Uterus (tissue), 4 donors: Measurements from ENCODE around the gene FAR2. TPM values are rescaled to one million over a fixed set of nuclear protein-coding genes. Genes with fewer than 3 reads are reported as not detected.

ENCODE experiments used
- DNase-seq, 2 donors: peaks; one replicate each; pipeline ENCODE4 v3.0.0-alpha.2; 2019 to 2020
- H3K27ac ChIP-seq, 2 donors: fragments of 200-600 bp; sonication (generic); 1 replicate in 1 of 2; 2 replicates in 1 of 2; pipeline ENCODE4 v1.5.1; 2016 to 2018
- H3K27me3 ChIP-seq, 2 donors: fragments of 200-600 bp; sonication (generic); one replicate each; pipeline ENCODE4 v1.5.1; 2018 to 2019; ENCODE audit warnings: control low read depth in 1 of 2
- H3K36me3 ChIP-seq, 2 donors: fragments of 200-600 bp; sonication (generic); one replicate each; pipeline ENCODE4 v1.5.1; 2019; ENCODE audit warnings: control low read depth in 1 of 2
- H3K4me1 ChIP-seq, 2 donors: fragments of 200-600 bp; sonication (generic); one replicate each; pipeline ENCODE4 v1.5.1; 2018 to 2019; ENCODE audit warnings: control low read depth in 1 of 2
- H3K4me3 ChIP-seq, 2 donors: fragments of 200-600 bp; sonication (generic); 1 replicate in 1 of 2; 2 replicates in 1 of 2; pipeline ENCODE4 v1.5.1; 2018 to 2019; ENCODE audit warnings: mild to moderate bottlenecking in 1 of 2
- H3K9me3 ChIP-seq, 2 donors: fragments of 200-600 bp; sonication (generic); one replicate each; pipeline ENCODE4 v1.5.1; 2019; ENCODE audit warnings: control low read depth in 1 of 2
- POLR2A ChIP-seq, 2 donors: fragments of 450-650 bp; IDR thresholded peaks; one replicate each; pipeline ENCODE4 v1.6.1; 2016; ENCODE audit warnings: antibody characterized with exemption in 2 of 2, mild to moderate bottlenecking in 1 of 2, moderate library complexity in 1 of 2
- intact Hi-C: fragments of 100-400 bp; cut with DNase I; formaldehyde crosslinking; loops from one replicate; pipeline ENCODE4 v1.15.1; 2023; ENCODE audit warnings: low total_unique reads
- total RNA-seq, 4 donors: library from RNA; depleted of rRNA in 3 of 4; stranded (reverse); fragments of >200 nt in 3 of 4; gene quantifications; one replicate each; pipeline versions ENCODE4 v1.1.0 to v1.2.4, GENCODE V29; 2014 to 2023
- TF ChIP-seq, protein P1 (sequence below), 4 experiments: fragments of 200-600 bp in 2 of 4; fragments of 450-650 bp in 2 of 4; sonication (generic) in 2 of 4; IDR thresholded peaks; one replicate each; pipeline ENCODE4 v1.5.1; 2016 to 2019; ENCODE audit warnings: antibody characterized with exemption in 4 of 4, mild to moderate bottlenecking in 2 of 4, moderate library complexity in 1 of 4
- donor health status: DM: yes; HTN: yes; CAD: no.

FAR2 gene
- total RNA-seq, 4 donors from 2014 or later: 4.7 to 14.4 (median 9.5) TPM

DNA sequence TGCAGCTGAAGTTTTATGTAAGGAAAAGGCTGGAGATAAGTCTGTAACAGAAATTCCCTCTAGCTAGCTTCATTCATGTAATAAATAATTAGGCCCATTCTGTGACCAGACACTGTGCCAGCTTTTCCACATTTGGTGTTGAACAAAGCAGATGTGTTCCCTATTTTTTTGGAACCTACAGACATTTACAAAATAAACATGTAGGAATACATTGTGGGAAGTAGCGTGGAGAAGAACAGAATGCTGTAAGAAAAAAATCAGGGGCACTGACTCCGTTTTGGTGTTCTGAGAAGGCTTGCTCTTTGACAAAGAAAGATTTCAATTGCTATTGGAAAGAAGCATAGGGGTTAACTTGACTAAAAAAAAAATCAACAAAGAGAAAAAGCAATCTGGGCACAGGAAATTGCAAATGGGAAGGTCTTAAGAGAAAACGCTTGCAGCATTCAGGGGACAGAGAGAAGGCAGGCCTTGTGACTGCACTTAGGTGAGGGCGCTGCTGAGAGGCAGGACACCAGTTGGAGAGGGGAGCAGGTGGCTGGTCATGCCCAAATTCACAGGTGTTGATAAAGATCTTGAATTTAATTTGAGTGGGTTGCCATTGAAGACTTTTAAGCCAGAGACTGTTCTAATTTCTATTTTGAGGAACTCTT lies 4.0 kb downstream of the FAR2 start:
- H3K27me3 ChIP-seq: no peaks in the 10 kb centered on the region
- no peak for TF ChIP-seq POLR2A (IDR thresholded peaks at IDR 0.05)
- TF ChIP-seq, protein P1, sequence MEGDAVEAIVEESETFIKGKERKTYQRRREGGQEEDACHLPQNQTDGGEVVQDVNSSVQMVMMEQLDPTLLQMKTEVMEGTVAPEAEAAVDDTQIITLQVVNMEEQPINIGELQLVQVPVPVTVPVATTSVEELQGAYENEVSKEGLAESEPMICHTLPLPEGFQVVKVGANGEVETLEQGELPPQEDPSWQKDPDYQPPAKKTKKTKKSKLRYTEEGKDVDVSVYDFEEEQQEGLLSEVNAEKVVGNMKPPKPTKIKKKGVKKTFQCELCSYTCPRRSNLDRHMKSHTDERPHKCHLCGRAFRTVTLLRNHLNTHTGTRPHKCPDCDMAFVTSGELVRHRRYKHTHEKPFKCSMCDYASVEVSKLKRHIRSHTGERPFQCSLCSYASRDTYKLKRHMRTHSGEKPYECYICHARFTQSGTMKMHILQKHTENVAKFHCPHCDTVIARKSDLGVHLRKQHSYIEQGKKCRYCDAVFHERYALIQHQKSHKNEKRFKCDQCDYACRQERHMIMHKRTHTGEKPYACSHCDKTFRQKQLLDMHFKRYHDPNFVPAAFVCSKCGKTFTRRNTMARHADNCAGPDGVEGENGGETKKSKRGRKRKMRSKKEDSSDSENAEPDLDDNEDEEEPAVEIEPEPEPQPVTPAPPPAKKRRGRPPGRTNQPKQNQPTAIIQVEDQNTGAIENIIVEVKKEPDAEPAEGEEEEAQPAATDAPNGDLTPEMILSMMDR (IDR thresholded peaks at IDR 0.05): no peak
- no peaks in the 10 kb centered on the region for H3K9me3 ChIP-seq
- DNase-seq: no peak
- H3K36me3 ChIP-seq: no peaks in the 10 kb centered on the region
- H3K27ac ChIP-seq: no peak overlapping the region
- intact Hi-C loops: no loop called here
- H3K4me3 ChIP-seq: no peak overlapping the region
- H3K4me1 ChIP-seq: no peaks in the 10 kb centered on the region

- DNase-seq: no peak
- no peaks in the 10 kb centered on the region for H3K27me3 ChIP-seq
- no peaks in the 10 kb centered on the region for H3K9me3 ChIP-seq
- no peak overlapping the region for H3K4me3 ChIP-seq
- no peaks in the 10 kb centered on the region for H3K4me1 ChIP-seq
- H3K27ac ChIP-seq: no peak overlapping the region
- intact Hi-C loops: no loop called here
- TF ChIP-seq, protein P1 (IDR thresholded peaks at IDR 0.05): no peak
- TF ChIP-seq POLR2A (IDR thresholded peaks at IDR 0.05): no peak
- no peaks in the 10 kb centered on the region for H3K36me3 ChIP-seq
Observed at GRCh38 chr12:29155079-29155478, 6.0 kb downstream of the FAR2 start.

DNA sequence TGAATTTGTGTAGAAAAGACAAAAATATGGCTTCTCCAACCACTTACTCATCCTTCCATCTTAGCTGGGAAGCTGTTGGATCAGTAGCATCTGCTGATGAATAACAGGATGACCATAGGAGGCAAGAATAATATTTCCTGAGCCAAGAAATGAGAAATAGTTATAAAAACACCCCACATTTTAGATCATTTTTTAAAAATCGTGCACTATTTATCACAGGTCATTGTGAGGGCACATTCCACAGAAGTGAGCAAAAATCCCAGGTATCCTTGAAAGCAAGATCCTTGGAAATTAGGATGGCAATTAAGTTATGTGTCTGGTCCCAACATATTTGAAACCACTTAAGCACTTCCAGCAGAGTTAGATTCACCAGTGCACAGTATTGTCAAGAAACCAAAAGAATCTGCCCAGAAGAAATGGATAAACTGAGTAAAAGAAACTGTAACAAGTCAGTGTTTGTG lies 8.4 kb downstream of the FAR2 start:
- TF ChIP-seq, protein P1 (IDR thresholded peaks at IDR 0.05): no peak
- no peak for TF ChIP-seq POLR2A (IDR thresholded peaks at IDR 0.05)
- intact Hi-C loops: no loop called here
- H3K27ac ChIP-seq: no peak overlapping the region
- H3K36me3 ChIP-seq: no peaks in the 10 kb centered on the region
- no peak for DNase-seq
- no peak overlapping the region for H3K4me3 ChIP-seq
- no peaks in the 10 kb centered on the region for H3K27me3 ChIP-seq
- no peaks in the 10 kb centered on the region for H3K9me3 ChIP-seq
- no peaks in the 10 kb centered on the region for H3K4me1 ChIP-seq

DNA sequence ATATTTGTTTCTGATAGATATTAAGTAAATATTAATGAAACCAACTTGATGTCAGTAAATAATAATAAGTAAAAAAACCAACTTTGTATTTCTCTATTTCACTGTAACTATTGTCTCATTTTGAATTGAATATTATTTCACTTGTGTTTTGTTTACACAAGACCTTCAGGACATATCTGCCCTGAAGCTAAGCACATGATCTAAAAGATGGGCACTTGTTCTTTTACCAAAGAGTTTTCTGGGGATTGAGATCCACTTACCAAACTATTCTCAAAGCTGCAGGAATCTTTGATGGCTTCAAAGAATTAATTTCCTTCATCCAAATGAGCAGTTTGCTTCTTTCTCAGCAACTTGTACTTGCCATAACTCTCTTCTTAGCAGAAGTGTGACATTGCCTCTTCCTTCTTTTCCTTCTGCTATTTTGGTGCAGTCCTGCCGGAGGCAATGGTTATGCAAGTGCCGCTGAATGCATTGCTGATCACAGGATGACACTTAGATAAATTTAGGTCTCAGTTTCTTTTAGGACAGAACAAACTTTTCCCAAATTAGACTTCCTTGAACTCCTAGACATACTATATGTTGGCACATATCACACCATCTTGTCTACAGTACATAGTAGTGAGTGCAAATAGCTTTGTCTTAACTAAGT lies 9.2 kb downstream of the FAR2 start:
- no peaks in the 10 kb centered on the region for H3K27me3 ChIP-seq
- H3K27ac ChIP-seq: no peak overlapping the region
- intact Hi-C loops: no loop called here
- no peak overlapping the region for H3K4me3 ChIP-seq
- no peak for TF ChIP-seq POLR2A (IDR thresholded peaks at IDR 0.05)
- TF ChIP-seq, protein P1 (IDR thresholded peaks at IDR 0.05): no peak
- H3K4me1 ChIP-seq: no peaks in the 10 kb centered on the region
- H3K36me3 ChIP-seq: no peaks in the 10 kb centered on the region
- H3K9me3 ChIP-seq: no peaks in the 10 kb centered on the region
- no peak for DNase-seq

DNA sequence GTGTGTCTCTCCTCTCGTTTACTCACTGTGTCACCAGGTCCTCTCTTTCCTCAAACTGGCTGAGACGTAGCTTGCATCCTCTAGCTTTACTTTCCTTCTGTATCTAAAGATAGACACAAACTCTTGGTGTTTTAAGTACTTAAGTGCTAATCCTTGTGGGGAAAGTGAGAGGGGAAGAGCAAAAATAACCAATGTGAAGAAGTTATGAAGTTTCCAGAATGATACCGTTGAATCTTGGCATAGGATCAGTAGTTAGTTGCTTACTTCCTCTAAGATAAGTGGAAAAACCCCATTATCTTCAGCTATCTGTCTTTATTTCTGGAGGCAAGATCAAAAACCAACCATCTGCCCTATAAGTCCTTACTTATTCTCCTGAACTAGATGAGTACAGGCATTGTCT lies 10.6 kb downstream of the FAR2 start:
- intact Hi-C loops: no loop called here
- H3K9me3 ChIP-seq: no peaks in the 10 kb centered on the region
- H3K4me3 ChIP-seq: no peak overlapping the region
- no peaks in the 10 kb centered on the region for H3K27me3 ChIP-seq
- no peak overlapping the region for H3K27ac ChIP-seq
- TF ChIP-seq, protein P1 (IDR thresholded peaks at IDR 0.05): no peak
- TF ChIP-seq POLR2A (IDR thresholded peaks at IDR 0.05): no peak
- DNase-seq: no peak
- H3K4me1 ChIP-seq: no peaks in the 10 kb centered on the region
- H3K36me3 ChIP-seq: no peaks in the 10 kb centered on the region
